Measurements from ENCODE around the gene GKN2. TPM values are rescaled to one million over a fixed set of nuclear protein-coding genes. Genes with fewer than 3 reads are reported as not detected.

GKN2 gene
- polyA plus RNA-seq, 10 donors: 0.11 to 0.15 TPM; not detected in 8

Other genes starting within 250 kb of the GKN2 start
- gene ARHGAP25, start 218.1 kb downstream of the GKN2 start, polyA plus RNA-seq (ENCODE audit: insufficient read length in 10 of 10): 1 to 10 TPM; 3.0 to 7.2 (median 4.2) TPM
- not detected for gene BMP10, start 81.5 kb downstream of the GKN2 start, polyA plus RNA-seq (ENCODE audit: insufficient read length in 10 of 10)
- under 1 TPM in 6 of 10 donors, not detected in 4; 0.19 to 0.68 (median 0.27) TPM for gene GKN1, start 21.7 kb upstream of the GKN2 start, polyA plus RNA-seq (ENCODE audit: insufficient read length in 10 of 10)
- 100 to 1,000 TPM; 131 to 213 (median 153) TPM for gene ANTXR1, start 60.3 kb upstream of the GKN2 start, polyA plus RNA-seq (ENCODE audit: insufficient read length in 10 of 10)